GM19463 (cell line): Measurements from ENCODE around the gene TPK1.
"Not testable (repeated sequence)": the region's sequence is repeated elsewhere in the genome, so short reads cannot be mapped to it uniquely, and the experiment has no call there.

Experiments
- ATAC-seq: cut with Tn5 transposase; IDR thresholded peaks from one replicate; pipeline ENCODE4 v1.9.1; 2021; ENCODE audit warnings: mild to moderate bottlenecking, moderate library complexity; ENCODE audit not compliant: unreplicated experiment

Gene TPK1

GRCh38 chr7:144777889-144778288 lies 58.0 kb downstream of the TPK1 start:
- not testable (repeated sequence) for ATAC-seq

- no peak for ATAC-seq
Measured at GRCh38 chr7:144777005-144777839, 58.6 kb downstream of the TPK1 start.

GRCh38 chr7:144776447-144776846 lies 59.4 kb downstream of the TPK1 start:
- ATAC-seq, result no peak

GRCh38 chr7:144775749-144776148 lies 60.1 kb downstream of the TPK1 start:
- no peak for ATAC-seq

- ATAC-seq, result no peak
Measured at GRCh38 chr7:144771927-144772326, 63.9 kb downstream of the TPK1 start.

GRCh38 chr7:144771174-144771573 lies 64.7 kb downstream of the TPK1 start:
- ATAC-seq, result no peak

- no peak for ATAC-seq
Measured at GRCh38 chr7:144769352-144769751, 66.5 kb downstream of the TPK1 start.

- ATAC-seq, result no peak
Measured at GRCh38 chr7:144768633-144769032, 67.2 kb downstream of the TPK1 start.

- ATAC-seq, result no peak
Measured at GRCh38 chr7:144763291-144763690, 72.6 kb downstream of the TPK1 start.

- no peak for ATAC-seq
Measured at GRCh38 chr7:144762853-144763252, 73.0 kb downstream of the TPK1 start.

- no peak for ATAC-seq
Measured at GRCh38 chr7:144761493-144761892, 74.4 kb downstream of the TPK1 start.

GRCh38 chr7:144759653-144760052 lies 76.2 kb downstream of the TPK1 start:
- ATAC-seq, result no peak

- ATAC-seq, result no peak
Measured at GRCh38 chr7:144747936-144748335, 87.9 kb downstream of the TPK1 start.

GRCh38 chr7:144738708-144739314 lies 97.0 kb downstream of the TPK1 start:
- ATAC-seq, result peak; percentile 97

- ATAC-seq, result no peak
Measured at GRCh38 chr7:144738146-144738545, 97.7 kb downstream of the TPK1 start.

- no peak for ATAC-seq
Measured at GRCh38 chr7:144736880-144737493, 98.9 kb downstream of the TPK1 start.

GRCh38 chr7:144735505-144736276 lies 100.2 kb downstream of the TPK1 start:
- ATAC-seq, result no peak

GRCh38 chr7:144731661-144732351 lies 104.0 kb downstream of the TPK1 start:
- no peak for ATAC-seq

GRCh38 chr7:144730224-144730623 lies 105.6 kb downstream of the TPK1 start:
- ATAC-seq, result no peak

- ATAC-seq, result no peak
Measured at GRCh38 chr7:144729226-144729625, 106.6 kb downstream of the TPK1 start.

- no peak for ATAC-seq
Measured at GRCh38 chr7:144728551-144728950, 107.3 kb downstream of the TPK1 start.
